NCI-H2081 (cell line): ENCODE measurements around the gene CORO2A.

Experiments
- DNase-seq, 2 experiments: peaks; one replicate each; lab custom pipeline; 2025; lab: John Stamatoyannopoulos, UW

Gene CORO2A

GRCh38 chr9:98219794-98220370, 27.4 kb upstream of the CORO2A start:
- no peak for DNase-seq

DNA sequence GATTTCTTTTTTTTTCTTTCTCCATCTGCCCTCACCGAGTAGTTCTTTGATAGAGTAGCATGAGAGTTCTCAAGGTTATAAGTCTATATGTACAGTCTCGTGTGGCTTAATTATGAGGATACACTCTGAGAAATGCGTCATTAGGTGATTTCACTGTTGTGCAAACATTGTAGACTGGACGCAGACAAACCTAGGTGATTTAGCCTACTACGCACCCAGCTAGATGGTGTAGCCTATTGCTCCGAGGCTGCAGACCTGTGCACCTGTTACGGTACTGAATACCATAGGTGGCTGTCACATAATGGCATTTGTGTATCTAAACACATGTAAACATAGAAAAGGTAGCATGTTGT, 26.9 kb upstream of the CORO2A start:
- DNase-seq, result no peak

DNA sequence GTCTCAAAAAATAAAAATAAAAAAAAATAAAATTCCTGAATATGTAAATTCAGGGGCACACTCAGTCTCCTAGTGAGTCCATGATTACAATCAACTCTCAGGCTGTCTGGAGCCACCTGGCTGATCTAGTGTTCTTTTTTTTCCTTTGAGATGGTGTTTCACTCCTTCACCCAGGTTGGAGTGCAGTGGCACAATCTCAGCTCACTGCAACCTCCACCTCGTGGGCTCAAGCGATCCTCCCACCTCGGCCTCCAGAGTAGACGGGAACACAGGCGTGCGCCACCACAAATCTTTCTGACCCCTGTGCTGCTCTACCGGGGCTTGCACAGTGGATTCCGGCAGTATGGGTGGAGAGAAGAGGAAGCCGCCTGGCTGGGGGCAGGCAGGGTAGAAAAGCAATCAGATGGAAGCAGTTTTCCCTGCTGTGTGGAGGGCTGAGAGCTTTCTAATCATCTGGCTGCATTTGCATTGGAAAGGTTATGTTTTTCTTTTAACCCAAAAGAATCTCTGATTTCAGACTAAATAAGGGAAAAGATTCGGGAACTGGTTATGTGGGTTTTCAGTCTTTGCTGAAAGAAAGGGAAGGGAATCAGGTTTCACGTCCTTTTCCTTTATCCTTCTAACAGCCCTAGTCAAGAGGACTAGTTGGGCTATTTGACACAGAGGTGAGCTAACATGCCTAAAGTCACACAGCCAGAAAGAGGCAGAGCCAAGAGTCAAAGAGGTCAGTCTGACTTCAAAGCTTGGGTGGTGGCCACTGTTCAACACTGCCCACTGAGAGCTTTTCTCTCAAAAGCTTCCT, 26.3 kb upstream of the CORO2A start:
- no peak for DNase-seq

- DNase-seq, result no peak
These were observed 24.8 kb upstream of the CORO2A start for GRCh38 chr9:98217255-98217654.

DNA sequence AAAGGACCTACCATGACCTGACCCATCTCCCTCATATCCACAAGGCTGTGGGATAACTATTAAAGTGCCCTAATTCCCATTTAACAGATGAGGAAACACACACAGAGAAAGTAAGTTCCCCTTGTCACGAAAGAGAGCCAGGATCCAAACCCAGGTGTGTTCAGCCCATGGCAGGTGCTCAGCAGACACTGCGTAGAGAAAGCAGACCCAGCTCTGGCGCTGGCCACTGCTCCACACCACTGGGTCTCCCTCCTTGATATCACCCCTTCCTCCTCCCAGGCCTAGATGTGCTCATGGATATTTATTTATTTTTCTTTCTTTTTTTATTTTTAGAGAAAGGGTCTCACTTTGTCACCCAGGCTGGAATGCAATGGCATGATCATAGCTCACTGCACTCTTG, 24.0 kb upstream of the CORO2A start:
- no peak for DNase-seq

DNA sequence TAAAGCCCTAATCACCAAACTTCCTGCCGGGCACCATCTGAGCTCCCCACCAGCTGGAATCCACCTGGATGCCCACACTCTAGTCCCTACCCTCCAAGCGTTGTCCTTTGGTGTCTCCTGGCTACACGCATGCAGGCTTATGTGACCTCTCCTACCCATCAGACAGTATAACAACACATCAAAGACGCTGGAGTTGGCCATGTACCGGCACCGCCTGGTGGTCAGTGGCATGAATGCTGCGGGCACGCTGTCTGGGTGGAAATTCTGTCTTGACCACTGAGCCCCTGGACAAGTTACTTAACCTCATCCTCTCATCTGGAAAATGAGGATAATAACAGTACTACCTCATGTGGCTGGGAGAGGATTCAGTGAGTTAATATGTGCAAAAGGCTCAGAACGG, 23.4 kb upstream of the CORO2A start:
- no peak for DNase-seq

DNA sequence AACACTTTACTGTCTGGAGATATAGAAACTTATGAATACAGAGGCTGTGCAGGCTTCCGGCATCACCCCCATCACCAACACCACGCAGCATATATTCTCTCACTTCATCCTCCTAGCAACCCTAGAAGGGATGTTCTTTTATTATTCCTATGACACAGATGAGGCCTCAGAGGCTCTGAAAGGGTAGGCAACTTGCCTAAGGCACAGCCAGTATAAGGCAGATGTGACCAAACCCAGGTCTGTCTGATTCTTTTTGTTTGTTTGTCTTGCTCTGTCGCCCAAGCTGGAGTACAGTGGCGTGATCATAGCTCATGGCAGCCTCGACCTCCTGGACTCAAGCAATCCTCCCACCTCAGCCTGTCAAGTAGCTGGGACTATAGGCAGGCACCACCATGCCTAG, 22.8 kb upstream of the CORO2A start:
- DNase-seq, result no peak

- no peak for DNase-seq
These were observed 22.4 kb upstream of the CORO2A start for GRCh38 chr9:98214811-98215210.

DNA sequence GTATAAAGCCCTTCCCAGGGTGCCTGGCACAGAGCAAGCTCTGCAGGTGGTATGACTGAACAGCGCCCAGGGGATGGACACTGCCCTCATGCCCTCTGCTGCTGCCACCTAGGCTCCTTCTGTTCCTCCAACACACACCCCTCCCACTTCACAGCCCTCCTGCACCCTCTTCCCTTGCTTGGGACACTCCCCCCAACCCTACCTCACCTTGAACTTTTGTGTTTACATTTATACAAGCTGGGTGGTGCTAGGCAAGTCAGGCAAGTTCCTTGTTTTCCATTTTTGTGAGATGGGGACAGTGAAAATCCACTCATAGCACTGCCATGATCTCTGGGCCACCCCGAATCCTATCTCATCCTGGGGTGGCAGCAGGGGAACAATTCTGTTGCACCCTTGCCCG, 18.8 kb upstream of the CORO2A start:
- DNase-seq, result no peak

- DNase-seq, result no peak
These were observed 18.0 kb upstream of the CORO2A start for GRCh38 chr9:98210435-98210834.

DNA sequence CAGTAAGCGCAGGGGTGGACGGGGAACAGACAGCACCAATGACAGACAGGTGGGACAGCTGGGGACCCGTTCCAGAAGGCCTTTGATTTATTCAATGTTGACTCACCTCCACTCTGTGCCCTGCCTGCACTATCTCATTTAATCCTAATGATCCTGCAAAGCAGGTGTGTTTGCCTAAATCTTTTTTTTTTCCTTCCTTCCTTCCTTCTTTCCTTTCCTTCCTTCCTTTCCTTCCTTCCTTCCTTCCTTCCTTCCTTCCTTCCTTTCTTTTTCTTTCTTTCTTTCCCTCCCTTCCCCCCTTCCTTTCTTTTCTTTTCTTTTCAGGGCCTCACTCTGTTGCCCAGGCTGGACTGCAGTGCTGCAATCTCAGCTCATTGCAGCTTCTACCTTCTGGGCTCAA, 17.1 kb upstream of the CORO2A start:
- no peak for DNase-seq

DNA sequence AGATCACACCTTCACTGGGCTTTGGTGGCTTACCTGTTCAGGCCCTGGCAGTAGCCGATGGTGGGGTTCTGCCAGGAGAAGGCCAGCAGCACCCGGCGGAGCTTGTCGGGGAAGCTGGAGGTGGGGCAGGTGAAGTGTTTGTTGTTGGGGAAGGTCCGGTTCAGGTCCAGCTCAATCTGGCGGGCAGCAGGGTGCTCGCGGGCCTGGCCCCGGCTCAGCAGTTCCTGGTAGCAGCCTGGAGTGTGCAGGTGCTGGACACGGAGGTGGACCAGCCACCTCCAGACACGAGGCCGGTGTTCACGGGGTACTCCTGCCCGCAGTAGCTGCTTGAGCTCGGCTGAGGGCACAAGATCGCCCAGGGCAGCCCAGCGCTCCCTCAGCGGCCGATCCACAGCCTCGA, 16.2 kb upstream of the CORO2A start:
- DNase-seq, result no peak

DNA sequence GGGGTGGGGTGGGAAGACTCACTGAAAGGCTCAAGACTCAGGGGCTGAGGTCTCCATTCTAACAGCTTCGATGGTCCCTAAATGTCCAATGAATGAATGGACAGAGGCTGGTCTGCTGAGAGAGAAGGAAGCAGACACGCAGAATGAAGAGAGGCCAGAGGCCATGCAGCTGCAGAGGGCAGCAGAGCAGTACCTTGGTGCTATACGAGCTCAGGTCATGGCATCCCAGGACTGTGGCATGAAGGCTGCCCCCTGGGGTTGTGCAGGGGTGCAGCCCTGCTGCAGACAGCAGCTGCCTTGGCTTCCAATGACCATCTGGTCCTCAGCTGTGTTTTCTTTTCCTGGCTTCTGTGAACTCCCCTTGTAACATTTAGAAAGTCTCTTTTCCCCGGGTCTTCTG, 15.2 kb upstream of the CORO2A start:
- DNase-seq, result no peak

- DNase-seq, result no peak
These were observed 14.3 kb upstream of the CORO2A start for GRCh38 chr9:98206754-98207153.

DNA sequence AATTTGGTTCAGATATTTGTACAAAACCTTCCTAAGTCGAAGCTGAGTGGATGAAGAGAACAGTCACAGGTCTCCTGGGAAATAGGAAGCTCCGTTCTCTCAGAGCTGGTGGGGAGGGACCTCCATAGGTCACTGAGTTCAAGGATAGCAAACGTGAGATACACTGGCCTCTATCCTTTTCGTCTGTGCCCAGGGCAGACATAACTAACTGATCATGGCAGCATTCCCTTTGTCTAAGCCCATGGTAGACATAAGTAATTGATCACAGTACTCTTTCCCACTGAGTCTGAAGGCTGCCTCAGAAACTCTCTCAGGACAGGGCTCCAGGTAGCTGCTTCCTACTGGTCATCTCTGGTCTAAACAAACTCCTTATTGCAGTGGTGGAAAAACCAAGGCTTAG, 12.3 kb upstream of the CORO2A start:
- DNase-seq, result no peak

- DNase-seq, result no peak
These were observed 10.7 kb upstream of the CORO2A start for GRCh38 chr9:98203153-98203552.

DNA sequence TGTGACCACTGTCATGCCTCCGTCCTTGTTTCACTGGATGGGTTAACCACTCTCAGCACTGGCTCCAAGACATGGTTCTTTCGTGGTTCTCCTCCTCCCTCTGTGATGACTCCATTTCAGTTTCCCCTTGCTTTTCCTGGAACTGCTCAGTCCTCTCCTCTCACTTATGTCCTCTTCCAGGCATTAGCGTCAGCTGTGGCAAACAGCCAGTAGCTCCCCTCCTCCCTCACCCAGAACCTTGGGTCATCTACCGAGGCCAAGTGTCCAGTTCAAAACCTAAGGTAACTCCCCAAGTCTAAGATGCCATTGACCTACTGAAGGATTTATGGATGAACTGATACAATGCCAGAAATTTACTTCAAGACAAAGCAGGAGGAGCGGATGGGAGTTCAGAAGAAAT, 9.8 kb upstream of the CORO2A start:
- DNase-seq, result no peak

DNA sequence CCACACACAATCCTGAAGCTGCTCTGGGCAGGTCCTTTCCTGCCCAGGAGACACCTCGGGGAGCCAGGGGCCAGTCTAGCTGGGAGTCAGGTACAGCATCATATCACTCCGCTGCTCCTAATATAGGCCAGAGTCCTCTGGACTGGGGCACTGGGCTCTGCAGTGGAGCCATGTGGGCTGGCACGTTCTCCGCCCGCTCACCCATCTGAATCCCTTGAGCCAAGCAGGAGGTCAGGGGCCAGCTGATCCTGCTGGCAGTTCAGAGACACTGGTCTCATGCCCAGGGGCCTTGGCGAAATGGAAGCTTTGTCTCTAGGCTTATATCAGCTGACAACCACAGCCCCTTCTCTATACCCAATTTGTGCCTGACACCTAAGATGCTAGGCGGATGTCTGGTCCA, 9.3 kb upstream of the CORO2A start:
- no peak for DNase-seq

- no peak for DNase-seq
These were observed 8.7 kb upstream of the CORO2A start for GRCh38 chr9:98201102-98201501.

GRCh38 chr9:98199388-98200033, 7.1 kb upstream of the CORO2A start:
- DNase-seq, result no peak

- no peak for DNase-seq
These were observed 3.2 kb upstream of the CORO2A start for GRCh38 chr9:98195671-98196070.

DNA sequence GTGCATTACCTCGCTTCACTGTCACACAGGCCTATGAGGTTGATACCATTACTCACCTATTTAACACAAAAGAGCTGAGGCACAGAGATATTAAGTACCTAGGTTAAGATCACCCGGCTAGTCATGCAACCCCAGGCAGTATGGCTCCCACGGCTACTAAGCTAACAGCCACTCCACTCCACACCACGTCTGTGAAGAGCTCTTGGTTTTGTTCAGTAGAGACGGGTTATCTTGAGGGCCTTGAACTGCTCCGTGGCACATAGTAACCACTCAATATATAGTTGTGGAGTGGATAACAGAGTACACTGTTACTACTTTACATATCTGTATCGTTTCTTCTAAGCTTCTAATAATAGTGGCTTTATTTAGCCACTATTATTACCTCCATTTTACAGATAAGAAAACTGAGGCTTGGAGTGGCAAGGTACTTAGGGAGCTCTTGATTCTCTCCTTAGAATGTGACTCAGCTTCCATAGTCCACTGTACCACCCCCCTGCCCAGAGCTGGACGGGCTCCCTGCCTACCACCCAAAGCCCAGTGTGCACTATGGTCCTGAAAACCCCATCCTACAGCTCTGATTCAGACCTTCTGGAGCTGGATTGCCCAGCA, 1.0 kb upstream of the CORO2A start:
- no peak for DNase-seq
